Measurements from ENCODE around the gene SF3B2.

SF3B2 gene

DNA sequence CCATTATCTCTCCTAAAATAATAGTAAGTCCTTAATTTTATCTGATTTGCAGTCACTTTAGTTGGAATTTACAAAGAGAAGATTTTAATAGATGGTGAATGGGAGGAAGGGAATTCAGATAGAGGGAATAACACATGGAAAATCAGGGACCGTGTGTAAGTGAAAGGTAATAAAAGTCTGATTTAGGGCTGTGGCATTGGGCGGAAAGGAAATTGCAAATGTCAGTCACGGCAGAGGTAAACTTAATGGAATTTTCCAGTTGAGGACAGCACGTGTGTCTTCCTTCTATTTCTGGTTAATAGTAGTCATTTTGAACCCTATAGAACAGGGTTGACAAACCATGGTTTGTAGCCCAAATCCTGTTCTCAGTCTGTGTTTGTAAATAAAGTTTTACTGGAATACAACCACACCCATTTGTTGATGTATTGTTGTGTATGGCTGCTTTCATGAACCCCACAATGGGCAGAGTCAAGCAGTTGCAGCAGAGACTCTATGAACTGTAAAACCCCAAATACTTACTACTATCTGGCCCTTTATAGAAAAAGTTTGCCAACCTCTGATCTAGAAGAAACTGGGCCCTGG lies 52.0 kb downstream of the SF3B2 start:
- DNase-seq (ENCODE audit: low read depth, low spot score) = no peak
- ChIA-PET CTCF (interaction anchor here (2.0 kb wide), 1 partner anchor 35 kb away, joined by 6 read pairs; no protein-coding TSS in a partner anchor), POLR2A (no interaction called here)
- no peak overlapping the region for H3K4me3 ChIP-seq (ENCODE audit: low read depth, low read length)
- TF ChIP-seq CTCF (IDR thresholded peaks at IDR 0.05; ENCODE audit: insufficient read depth, low read length, missing control alignments) = no peak

GRCh38 chr11:66106786-66107599 lies 54.8 kb downstream of the SF3B2 start:
- no peak for TF ChIP-seq CTCF (IDR thresholded peaks at IDR 0.05; ENCODE audit: insufficient read depth, low read length, missing control alignments)
- no peak for DNase-seq (ENCODE audit: low read depth, low spot score)
- ChIA-PET CTCF (interaction anchor here (0.7 to 1.3 kb wide), 4 partner anchors 9 to 176 kb away, joined by 3 to 4 read pairs (median 3); no protein-coding TSS in a partner anchor), POLR2A (interaction anchor here (0.7 kb wide), 1 partner anchor 20 kb away, joined by 3 read pairs; no protein-coding TSS in a partner anchor)
- H3K4me3 ChIP-seq (ENCODE audit: low read depth, low read length) = no peak overlapping the region

DNA sequence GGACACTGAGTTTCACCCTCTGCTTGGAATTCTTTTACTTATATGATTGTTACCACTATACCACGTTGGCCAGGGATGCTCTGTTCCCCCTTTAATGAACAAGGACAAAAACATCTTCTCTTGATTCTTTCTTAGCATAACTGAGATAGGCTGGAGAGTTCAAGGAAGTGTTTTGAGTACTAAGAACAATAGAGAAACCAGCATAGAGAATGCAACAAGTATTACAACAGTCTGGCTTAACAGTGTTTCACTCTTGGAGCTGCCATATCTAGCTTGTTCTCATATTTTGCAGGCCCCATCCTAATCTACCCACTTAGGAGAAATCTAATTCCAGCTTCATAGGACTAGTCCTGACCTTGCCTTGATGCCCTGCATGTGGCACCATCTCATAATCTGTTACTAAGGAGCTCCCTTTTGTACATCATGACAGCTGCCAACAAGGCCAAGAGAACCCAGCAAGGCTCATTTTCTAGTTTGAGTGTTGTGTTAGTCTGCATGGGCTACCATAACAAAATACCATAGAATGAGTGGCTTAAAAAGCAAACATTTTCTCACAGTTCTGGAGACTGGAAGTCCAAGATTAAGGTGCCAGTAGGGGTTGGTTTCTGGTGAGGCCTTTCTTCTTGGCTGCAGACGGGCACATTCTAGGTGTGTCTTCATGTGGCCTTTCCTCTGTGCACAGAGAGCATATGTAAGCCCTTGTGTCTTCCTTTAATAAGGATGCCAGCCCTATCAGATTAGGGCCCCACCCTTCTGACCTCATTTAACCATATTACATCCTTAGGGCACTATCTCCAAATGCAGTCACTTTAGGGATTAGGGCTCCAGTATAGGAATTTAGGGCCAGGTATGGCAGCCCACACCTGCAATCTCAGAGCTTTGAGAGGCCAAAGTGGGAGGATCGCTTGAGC lies 55.7 kb downstream of the SF3B2 start:
- no peak for TF ChIP-seq CTCF (IDR thresholded peaks at IDR 0.05; ENCODE audit: insufficient read depth, low read length, missing control alignments)
- H3K4me3 ChIP-seq (ENCODE audit: low read depth, low read length) = no peak overlapping the region
- DNase-seq (ENCODE audit: low read depth, low spot score) = no peak
- ChIA-PET CTCF (interaction anchor here (0.7 to 1.3 kb wide), 5 partner anchors 8 to 41 kb away, joined by 3 to 4 read pairs (median 3); no protein-coding TSS in a partner anchor), POLR2A (no interaction called here)

- H3K4me3 ChIP-seq (ENCODE audit: low read depth, low read length) = no peak overlapping the region
- TF ChIP-seq CTCF (IDR thresholded peaks at IDR 0.05; ENCODE audit: insufficient read depth, low read length, missing control alignments) = no peak
- POLR2A ChIA-PET = no interaction called here
- no peak for DNase-seq (ENCODE audit: low read depth, low spot score)
- CTCF ChIA-PET = interaction anchor here (0.9 to 1.0 kb wide), 2 partner anchors 16 to 113 kb away, joined by 3 read pairs; no protein-coding TSS in a partner anchor
Observed at GRCh38 chr11:66109294-66109693, 57.1 kb downstream of the SF3B2 start.

GRCh38 chr11:66111158-66111557 lies 59.0 kb downstream of the SF3B2 start:
- no peak overlapping the region for H3K4me3 ChIP-seq (ENCODE audit: low read depth, low read length)
- CTCF ChIA-PET = interaction anchor here (1.1 to 1.3 kb wide), 3 partner anchors 9 to 89 kb away, joined by 3 to 4 read pairs (median 3); no protein-coding TSS in a partner anchor
- POLR2A ChIA-PET = no interaction called here
- TF ChIP-seq CTCF (IDR thresholded peaks at IDR 0.05; ENCODE audit: insufficient read depth, low read length, missing control alignments) = no peak
- DNase-seq (ENCODE audit: low read depth, low spot score) = no peak

All from AG04449 (cell line).